OCI-LY7 (cell line): ENCODE data around the gene ADSS1. TPM values are rescaled to one million over a fixed set of nuclear protein-coding genes. Genes with fewer than 3 reads are reported as not detected.

Experiments used
- BruUV-seq: library from RNA; stranded (reverse); fragments of 400-500 nt; replicated peaks from 2 replicates; lab custom pipeline; 2021; lab: Mats Ljungman, UMichigan
- CTCF ChIA-PET: fragments of 300-600 bp; sonication (Branson Sonifier 250); formaldehyde crosslinking; loops from one replicate; lab custom pipeline; 2022; ENCODE audit warnings: antibody characterized with exemption; ENCODE audit not compliant: unreplicated experiment; lab: Charles Lee
- POLR2A ChIA-PET: fragments of 300-600 bp; sonication (Branson Sonifier 250); formaldehyde crosslinking; loops from one replicate; lab custom pipeline; 2022; ENCODE audit warnings: antibody characterized with exemption; lab: Charles Lee
- DNase-seq: peaks from one replicate; pipeline ENCODE4 v3.0.0-alpha.2; 2015; ENCODE audit warnings: low spot score
- H2AFZ ChIP-seq: fragments of 200-600 bp; sonication (generic), shearing (Covaris generic); 2 replicates; pipeline ENCODE4 v1.6.1; 2014; ENCODE audit warnings: mild to moderate bottlenecking, antibody characterized with exemption, low read length, moderate library complexity
- H3K27ac ChIP-seq: fragments of 200-600 bp; sonication (generic); 2 replicates; pipeline ENCODE4 v1.5.1; 2014; ENCODE audit warnings: mixed run types, low read depth, mild to moderate bottlenecking, moderate library complexity, low read length, inconsistent platforms; ENCODE audit not compliant: poor library complexity, severe bottlenecking
- H3K36me3 ChIP-seq: fragments of 200-600 bp; sonication (generic); 2 replicates; pipeline ENCODE4 v1.6.1; 2014; ENCODE audit warnings: mild to moderate bottlenecking, antibody characterized with exemption, low read length, moderate library complexity, mixed read lengths; ENCODE audit not compliant: insufficient read depth
- H3K4me1 ChIP-seq: fragments of 200-600 bp; sonication (generic); 2 replicates; pipeline ENCODE4 v1.5.1; 2014; ENCODE audit warnings: mild to moderate bottlenecking, low read length; ENCODE audit not compliant: insufficient read depth, poor library complexity, severe bottlenecking
- H3K4me2 ChIP-seq: fragments of 200-600 bp; sonication (generic); 2 replicates; pipeline ENCODE4 v1.6.1; 2014; ENCODE audit warnings: mild to moderate bottlenecking, low read length
- H3K4me3 ChIP-seq: fragments of 200-600 bp; sonication (generic); 2 replicates; pipeline ENCODE4 v1.5.1; 2014; ENCODE audit warnings: mild to moderate bottlenecking, low read depth, low read length; ENCODE audit not compliant: poor library complexity, severe bottlenecking
- H3K79me2 ChIP-seq: fragments of 200-600 bp; sonication (generic); 2 replicates; pipeline ENCODE4 v1.6.1; 2016; ENCODE audit warnings: low read depth, mild to moderate bottlenecking, low read length, moderate library complexity, mixed read lengths; ENCODE audit not compliant: insufficient read depth
- H3K9me2 ChIP-seq: fragments of 200-600 bp; sonication (generic); 2 replicates; pipeline ENCODE4 v1.6.1; 2016; ENCODE audit warnings: mild to moderate bottlenecking, low read length, mixed read lengths; ENCODE audit not compliant: insufficient read depth
- H3K9me3 ChIP-seq: fragments of 200-600 bp; sonication (generic); 2 replicates; pipeline ENCODE4 v1.6.1; 2014; ENCODE audit warnings: mild to moderate bottlenecking, mixed run types, low read length, mixed read lengths
- H4K20me1 ChIP-seq: fragments of 200-600 bp; sonication (generic); 2 replicates; pipeline ENCODE4 v1.6.1; 2014; ENCODE audit warnings: mild to moderate bottlenecking, antibody characterized with exemption, low read length, moderate library complexity, mixed read lengths; ENCODE audit not compliant: insufficient read depth
- EZH2phosphoT487 ChIP-seq: fragments of 200-600 bp; sonication (generic); IDR thresholded peaks from 2 replicates; pipeline ENCODE4 v1.6.1; 2018; ENCODE audit warnings: low read depth, borderline replicate concordance, mild to moderate bottlenecking, mixed run types, antibody characterized with exemption, low read length, moderate library complexity, mixed read lengths
- intact Hi-C: fragments of 100-400 bp; cut with micrococcal nuclease; formaldehyde crosslinking; loops from one replicate; pipeline ENCODE4 v1.10.0; 2022; ENCODE audit not compliant: unreplicated experiment
- total RNA-seq, 2 experiments: library from RNA; depleted of rRNA in 1 of 2; stranded (reverse); fragments of >200 nt in 1 of 2; shearing (Covaris generic) in 1 of 2; gene quantifications; 2 replicates each; pipeline ENCODE4 v1.2.3, GENCODE V29; 2014 to 2022
- TF ChIP-seq, protein P1 (sequence below): fragments of 200-600 bp; sonication (generic); conservative IDR thresholded peaks from 2 replicates; pipeline ENCODE4 v1.5.1; 2014; ENCODE audit warnings: mild to moderate bottlenecking, antibody characterized with exemption, low read length, moderate library complexity, mixed read lengths

The ADSS1 gene
- total RNA-seq, 2 experiments from 2014 or later = 2.8 TPM; not detected in 1

DNA sequence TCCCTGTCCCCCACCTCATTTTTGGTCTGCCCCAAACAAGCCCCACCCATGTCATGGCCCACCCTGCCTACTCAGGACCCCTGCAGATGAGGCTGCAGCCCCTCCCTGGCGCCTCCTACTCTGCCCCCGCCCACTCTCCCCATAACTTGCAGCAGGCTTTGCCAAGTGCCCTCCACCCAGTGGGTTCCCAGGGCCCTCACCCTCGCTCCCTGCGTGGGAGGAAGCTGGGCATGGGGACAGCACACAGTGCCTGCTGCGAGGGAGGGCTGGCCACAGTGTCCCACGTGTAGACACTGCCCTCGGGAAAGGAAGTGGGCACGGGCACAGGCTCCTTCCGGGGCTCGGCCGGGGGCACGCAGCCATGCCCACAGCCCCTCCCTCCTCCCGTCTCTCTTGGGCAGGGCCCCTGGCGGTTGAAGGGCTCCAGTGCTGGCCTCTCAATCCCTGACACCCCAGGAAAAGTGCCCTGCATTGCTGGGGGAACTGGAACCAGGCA, 62.1 kb downstream of the ADSS1 start:
- no peak for TF ChIP-seq EZH2phosphoT487
- TF ChIP-seq, protein P1, sequence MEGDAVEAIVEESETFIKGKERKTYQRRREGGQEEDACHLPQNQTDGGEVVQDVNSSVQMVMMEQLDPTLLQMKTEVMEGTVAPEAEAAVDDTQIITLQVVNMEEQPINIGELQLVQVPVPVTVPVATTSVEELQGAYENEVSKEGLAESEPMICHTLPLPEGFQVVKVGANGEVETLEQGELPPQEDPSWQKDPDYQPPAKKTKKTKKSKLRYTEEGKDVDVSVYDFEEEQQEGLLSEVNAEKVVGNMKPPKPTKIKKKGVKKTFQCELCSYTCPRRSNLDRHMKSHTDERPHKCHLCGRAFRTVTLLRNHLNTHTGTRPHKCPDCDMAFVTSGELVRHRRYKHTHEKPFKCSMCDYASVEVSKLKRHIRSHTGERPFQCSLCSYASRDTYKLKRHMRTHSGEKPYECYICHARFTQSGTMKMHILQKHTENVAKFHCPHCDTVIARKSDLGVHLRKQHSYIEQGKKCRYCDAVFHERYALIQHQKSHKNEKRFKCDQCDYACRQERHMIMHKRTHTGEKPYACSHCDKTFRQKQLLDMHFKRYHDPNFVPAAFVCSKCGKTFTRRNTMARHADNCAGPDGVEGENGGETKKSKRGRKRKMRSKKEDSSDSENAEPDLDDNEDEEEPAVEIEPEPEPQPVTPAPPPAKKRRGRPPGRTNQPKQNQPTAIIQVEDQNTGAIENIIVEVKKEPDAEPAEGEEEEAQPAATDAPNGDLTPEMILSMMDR = no peak
- BruUV-seq = no TSS peak
- POLR2A ChIA-PET = no interaction called here
- H3K36me3 ChIP-seq = peaks cover 7% of the 10 kb centered on the region; the same call in 1 of the 2 replicates
- CTCF ChIA-PET = no interaction called here
- no peak overlapping the region for H3K4me2 ChIP-seq
- H3K9me3 ChIP-seq = no peaks in the 10 kb centered on the region
- H3K79me2 ChIP-seq = no peaks in the 10 kb centered on the region
- no peak overlapping the region for H3K4me3 ChIP-seq
- no peaks in the 10 kb centered on the region for H3K9me2 ChIP-seq
- intact Hi-C loops = no loop called here
- no peaks in the 10 kb centered on the region for H3K4me1 ChIP-seq
- peaks cover 7% of the 10 kb centered on the region; the same call in 1 of the 2 replicates for H4K20me1 ChIP-seq
- H2AFZ ChIP-seq = no peak overlapping the region
- no peak overlapping the region for H3K27ac ChIP-seq
- no peak for DNase-seq

DNA sequence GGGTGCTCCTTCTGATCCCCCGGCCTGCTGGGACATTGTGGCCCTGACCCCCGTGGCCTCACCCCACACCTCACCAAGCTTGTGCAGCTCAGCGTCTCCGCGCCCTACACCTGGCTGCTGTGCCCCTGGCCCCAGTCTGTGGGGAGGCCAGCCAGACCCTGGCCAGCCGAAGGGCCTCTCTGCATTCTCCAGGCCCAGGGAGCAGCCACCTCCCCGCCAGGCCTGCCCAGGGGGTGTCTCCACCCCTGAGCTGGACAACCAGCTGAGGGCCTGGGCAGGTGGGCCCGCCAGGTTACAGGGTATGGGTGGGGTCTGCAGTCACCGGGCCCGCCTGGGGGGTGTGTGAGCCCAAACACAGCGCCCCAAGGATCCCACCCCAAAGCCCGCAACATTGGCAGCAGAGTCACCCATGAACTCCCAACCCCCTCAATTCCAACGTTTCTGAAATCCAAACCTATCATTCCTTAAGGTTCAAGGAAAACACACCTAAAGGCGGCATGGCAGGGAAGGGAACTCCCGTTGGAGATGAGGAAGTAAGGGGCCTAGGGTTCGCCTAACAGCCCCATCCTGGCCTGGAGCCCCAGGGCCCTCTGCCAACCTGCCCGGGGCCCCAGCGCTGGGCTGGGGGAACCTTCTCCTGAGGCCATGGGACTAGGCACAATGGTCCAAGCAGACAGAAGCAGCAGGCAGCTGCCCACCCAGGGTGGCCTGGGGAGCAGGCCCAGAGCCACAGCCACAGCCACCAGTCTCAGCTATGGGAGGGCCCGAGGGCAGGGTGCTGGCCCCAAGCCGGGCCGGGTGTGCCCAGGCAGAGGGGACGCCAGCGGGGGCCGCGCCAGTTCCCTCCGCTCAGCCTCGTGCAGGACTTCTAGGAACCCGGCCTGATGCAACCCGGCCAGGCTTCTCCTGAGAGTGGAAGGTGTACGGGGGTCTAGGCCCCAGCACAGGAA, 63.0 kb downstream of the ADSS1 start:
- DNase-seq = no peak
- Histone ChIP-seq H3K36me3 (peaks cover 7% of the 10 kb centered on the region; the same call in 1 of the 2 replicates), H3K79me2 (no peaks in the 10 kb centered on the region), H3K4me3 (no peak overlapping the region), H3K9me3 (no peaks in the 10 kb centered on the region), H3K4me2 (no peak overlapping the region), H3K9me2 (no peaks in the 10 kb centered on the region), H3K4me1 (no peaks in the 10 kb centered on the region), H4K20me1 (peaks cover 7% of the 10 kb centered on the region; the same call in 1 of the 2 replicates), H3K27ac (no peak overlapping the region), H2AFZ (no peak overlapping the region)
- TF ChIP-seq, protein P1 = no peak
- TF ChIP-seq EZH2phosphoT487 = no peak
- POLR2A ChIA-PET = no interaction called here
- BruUV-seq = no TSS peak
- CTCF ChIA-PET = no interaction called here
- intact Hi-C loops = no loop called here
